Measurements from ENCODE around the gene IQSEC2.

IQSEC2 gene

GRCh38 chrX:53281321-53281822, at the start of gene IQSEC2:
Gene IQSEC2 (minus strand): TSS chrX:53281584.
- DNase-seq, result no peak

GRCh38 chrX:53330331-53330730, 48.9 kb upstream of the IQSEC2 start:
- DNase-seq, result no peak

GRCh38 chrX:53324803-53325202, 43.4 kb upstream of the IQSEC2 start:
- DNase-seq, result no peak

- no peak for DNase-seq
Measured at GRCh38 chrX:53324085-53324484, 42.7 kb upstream of the IQSEC2 start.

GRCh38 chrX:53323196-53323595, 41.8 kb upstream of the IQSEC2 start:
- no peak for DNase-seq

GRCh38 chrX:53321943-53322497, 40.6 kb upstream of the IQSEC2 start:
- DNase-seq, result no peak

- peak; percentile 62 for DNase-seq
Measured at GRCh38 chrX:53321230-53321942, 40.0 kb upstream of the IQSEC2 start.

GRCh38 chrX:53320543-53321229, 39.3 kb upstream of the IQSEC2 start:
- DNase-seq, result peak; percentile 64

GRCh38 chrX:53319614-53320542, 38.5 kb upstream of the IQSEC2 start:
- no peak for DNase-seq

- DNase-seq, result no peak
Measured at GRCh38 chrX:53318766-53319353, 37.5 kb upstream of the IQSEC2 start.

- peak; percentile 86 for DNase-seq
Measured at GRCh38 chrX:53317365-53318069, 36.1 kb upstream of the IQSEC2 start.

GRCh38 chrX:53316860-53317237, 35.5 kb upstream of the IQSEC2 start:
- DNase-seq, result no peak

- DNase-seq, result no peak
Measured at GRCh38 chrX:53316111-53316859, 34.9 kb upstream of the IQSEC2 start.

- no peak for DNase-seq
Measured at GRCh38 chrX:53313728-53314105, 32.3 kb upstream of the IQSEC2 start.

- peak; percentile 84 for DNase-seq
Measured at GRCh38 chrX:53312946-53313727, 31.8 kb upstream of the IQSEC2 start.

- DNase-seq, result no peak
Measured at GRCh38 chrX:53309837-53310236, 28.5 kb upstream of the IQSEC2 start.

GRCh38 chrX:53308836-53309235, 27.5 kb upstream of the IQSEC2 start:
- no peak for DNase-seq

GRCh38 chrX:53305996-53306937, 24.9 kb upstream of the IQSEC2 start:
- DNase-seq, result no peak
